ENCODE results near the gene TMSB15B.
"Not testable (repeated sequence)": the region's sequence is repeated elsewhere in the genome, so short reads cannot be mapped to it uniquely, and the experiment has no call there.

DNA sequence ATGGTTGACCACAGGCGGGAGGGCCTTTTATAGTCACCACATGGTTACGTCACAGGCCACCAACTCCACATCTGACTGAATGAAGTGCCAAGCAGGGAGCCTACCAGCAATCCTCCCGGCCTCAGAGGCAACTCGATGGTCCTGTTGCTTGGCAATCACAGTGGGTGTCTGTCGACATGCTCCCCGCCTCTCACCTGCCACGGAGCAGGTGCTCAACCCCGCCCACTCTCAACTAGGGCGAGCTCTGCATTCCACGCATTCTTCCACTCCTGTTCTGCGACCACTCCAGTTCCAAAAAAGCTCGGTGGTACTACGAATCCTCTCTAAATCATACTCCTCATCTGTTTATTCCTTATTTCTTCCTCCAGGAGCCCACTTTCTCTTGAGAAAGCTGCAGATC, 21.1 kb downstream of the TMSB15B start:
- TF ChIP-seq EP300 (IDR thresholded peaks at IDR 0.05; ENCODE audit: low read depth); POLR2A (IDR thresholded peaks at IDR 0.05); POLR2AphosphoS5 (IDR thresholded peaks at IDR 0.05): not testable (repeated sequence)
- TF ChIP-seq, protein P1, sequence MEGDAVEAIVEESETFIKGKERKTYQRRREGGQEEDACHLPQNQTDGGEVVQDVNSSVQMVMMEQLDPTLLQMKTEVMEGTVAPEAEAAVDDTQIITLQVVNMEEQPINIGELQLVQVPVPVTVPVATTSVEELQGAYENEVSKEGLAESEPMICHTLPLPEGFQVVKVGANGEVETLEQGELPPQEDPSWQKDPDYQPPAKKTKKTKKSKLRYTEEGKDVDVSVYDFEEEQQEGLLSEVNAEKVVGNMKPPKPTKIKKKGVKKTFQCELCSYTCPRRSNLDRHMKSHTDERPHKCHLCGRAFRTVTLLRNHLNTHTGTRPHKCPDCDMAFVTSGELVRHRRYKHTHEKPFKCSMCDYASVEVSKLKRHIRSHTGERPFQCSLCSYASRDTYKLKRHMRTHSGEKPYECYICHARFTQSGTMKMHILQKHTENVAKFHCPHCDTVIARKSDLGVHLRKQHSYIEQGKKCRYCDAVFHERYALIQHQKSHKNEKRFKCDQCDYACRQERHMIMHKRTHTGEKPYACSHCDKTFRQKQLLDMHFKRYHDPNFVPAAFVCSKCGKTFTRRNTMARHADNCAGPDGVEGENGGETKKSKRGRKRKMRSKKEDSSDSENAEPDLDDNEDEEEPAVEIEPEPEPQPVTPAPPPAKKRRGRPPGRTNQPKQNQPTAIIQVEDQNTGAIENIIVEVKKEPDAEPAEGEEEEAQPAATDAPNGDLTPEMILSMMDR (IDR thresholded peaks at IDR 0.05) = not testable (repeated sequence)

Measured in transverse colon (tissue), 4 donors.